Lower lobe of right lung (tissue), 2 donors: ENCODE measurements around the gene CHAF1B. TPM values are rescaled to one million over a fixed set of nuclear protein-coding genes. Genes with fewer than 3 reads are reported as not detected.
"Not testable (repeated sequence)": the region's sequence is repeated elsewhere in the genome, so short reads cannot be mapped to it uniquely, and the experiment has no call there.

ENCODE experiments used
- ATAC-seq, 2 donors: fragments of 200-7000 bp; cut with Tn5 transposase; one replicate each; pipeline ENCODE4 v1.9.1; 2020 to 2022; ENCODE audit warnings: mild to moderate bottlenecking in 2 of 2, moderate library complexity in 2 of 2
- DNase-seq: peaks from one replicate; pipeline ENCODE4 v3.0.0-alpha.2; 2020
- H3K27ac ChIP-seq: fragments of 200-600 bp; one replicate; pipeline ENCODE4 v1.8.0; 2022
- H3K27me3 ChIP-seq: fragments of 200-600 bp; one replicate; pipeline ENCODE4 v1.8.0; 2022; ENCODE audit warnings: low read depth
- H3K36me3 ChIP-seq: fragments of 200-600 bp; one replicate; pipeline ENCODE4 v1.8.0; 2022; ENCODE audit warnings: mild to moderate bottlenecking
- H3K4me1 ChIP-seq: fragments of 200-600 bp; one replicate; pipeline ENCODE4 v1.8.0; 2022
- H3K4me3 ChIP-seq: fragments of 200-600 bp; one replicate; pipeline ENCODE4 v1.8.0; 2022; ENCODE audit warnings: mild to moderate bottlenecking
- H3K9me3 ChIP-seq: fragments of 200-600 bp; one replicate; pipeline ENCODE4 v1.8.0; 2022
- intact Hi-C: fragments of 100-400 bp; cut with DNase I; formaldehyde crosslinking; loops from one replicate; pipeline ENCODE4 v1.11.0; 2022
- total RNA-seq: library from RNA; stranded (reverse); fragmentation: NEBNext Ultra II Directional; extraction: Animal tissue kit (Norgen Biotek cat#: 25700); gene quantifications from one replicate; pipeline ENCODE4 v1.2.1, GENCODE V29; 2021
- TF ChIP-seq, protein P1 (sequence below): fragments of 200-600 bp; IDR thresholded peaks from one replicate; pipeline ENCODE4 v1.8.0; 2022; ENCODE audit warnings: antibody characterized with exemption, mild to moderate bottlenecking
- donor health status: DM: no; HTN: yes; CAD: no; lungs with severe emphysema.

Gene CHAF1B
- total RNA-seq, 1 donor from 2014 or later = 1.8 TPM

GRCh38 chr21:36395353-36396111 is 10.3 kb downstream of the CHAF1B start:
- TF ChIP-seq, protein P1, sequence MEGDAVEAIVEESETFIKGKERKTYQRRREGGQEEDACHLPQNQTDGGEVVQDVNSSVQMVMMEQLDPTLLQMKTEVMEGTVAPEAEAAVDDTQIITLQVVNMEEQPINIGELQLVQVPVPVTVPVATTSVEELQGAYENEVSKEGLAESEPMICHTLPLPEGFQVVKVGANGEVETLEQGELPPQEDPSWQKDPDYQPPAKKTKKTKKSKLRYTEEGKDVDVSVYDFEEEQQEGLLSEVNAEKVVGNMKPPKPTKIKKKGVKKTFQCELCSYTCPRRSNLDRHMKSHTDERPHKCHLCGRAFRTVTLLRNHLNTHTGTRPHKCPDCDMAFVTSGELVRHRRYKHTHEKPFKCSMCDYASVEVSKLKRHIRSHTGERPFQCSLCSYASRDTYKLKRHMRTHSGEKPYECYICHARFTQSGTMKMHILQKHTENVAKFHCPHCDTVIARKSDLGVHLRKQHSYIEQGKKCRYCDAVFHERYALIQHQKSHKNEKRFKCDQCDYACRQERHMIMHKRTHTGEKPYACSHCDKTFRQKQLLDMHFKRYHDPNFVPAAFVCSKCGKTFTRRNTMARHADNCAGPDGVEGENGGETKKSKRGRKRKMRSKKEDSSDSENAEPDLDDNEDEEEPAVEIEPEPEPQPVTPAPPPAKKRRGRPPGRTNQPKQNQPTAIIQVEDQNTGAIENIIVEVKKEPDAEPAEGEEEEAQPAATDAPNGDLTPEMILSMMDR = no peak
- DNase-seq (no peak), ATAC-seq (no peak)
- H3K4me1 ChIP-seq = no peaks in the 10 kb centered on the region
- no peaks in the 10 kb centered on the region for H3K27me3 ChIP-seq
- no peak overlapping the region for H3K27ac ChIP-seq
- H3K9me3 ChIP-seq = no peaks in the 10 kb centered on the region
- H3K4me3 ChIP-seq = no peak overlapping the region
- no peaks in the 10 kb centered on the region for H3K36me3 ChIP-seq
- intact Hi-C loops = no loop called here

- Histone ChIP-seq H3K4me3 (no peak overlapping the region), H3K36me3 (no peaks in the 10 kb centered on the region), H3K27ac (no peak overlapping the region), H3K27me3 (no peaks in the 10 kb centered on the region), H3K9me3 (no peaks in the 10 kb centered on the region), H3K4me1 (no peaks in the 10 kb centered on the region)
- TF ChIP-seq, protein P1 = no peak
- ATAC-seq = no peak
- intact Hi-C loops = no loop called here
- DNase-seq = no peak
Measured at GRCh38 chr21:36396325-36396724, 11.1 kb downstream of the CHAF1B start.

DNA sequence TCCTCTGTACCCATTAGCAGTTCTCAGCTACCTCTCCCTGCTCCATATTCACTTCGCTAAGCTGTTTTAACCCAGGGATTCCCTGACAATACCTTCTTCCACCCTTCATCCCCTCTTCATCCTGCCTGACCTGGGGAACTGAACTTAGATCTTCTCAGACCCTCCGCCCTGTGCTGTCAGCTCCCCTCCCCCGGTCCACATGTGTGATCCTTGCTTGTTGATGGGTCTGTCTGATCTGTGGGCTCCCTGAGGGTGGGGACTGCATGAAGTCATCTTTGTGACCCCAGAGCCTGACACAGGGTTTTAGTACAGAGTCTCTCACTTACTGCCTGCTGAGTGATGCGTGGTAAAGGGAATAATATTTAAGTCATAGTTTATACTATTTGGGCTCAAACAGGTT is 11.8 kb downstream of the CHAF1B start:
- DNase-seq = no peak
- no peaks in the 10 kb centered on the region for H3K27me3 ChIP-seq
- intact Hi-C loops = no loop called here
- no peak overlapping the region for H3K4me3 ChIP-seq
- H3K4me1 ChIP-seq = no peaks in the 10 kb centered on the region
- TF ChIP-seq, protein P1 = no peak
- no peak overlapping the region for H3K27ac ChIP-seq
- ATAC-seq = no peak
- no peaks in the 10 kb centered on the region for H3K36me3 ChIP-seq
- H3K9me3 ChIP-seq = no peaks in the 10 kb centered on the region

GRCh38 chr21:36397606-36398005 is 12.4 kb downstream of the CHAF1B start:
- DNase-seq (no peak), ATAC-seq (no peak)
- H3K9me3 ChIP-seq = no peaks in the 10 kb centered on the region
- peaks cover 1% of the 10 kb centered on the region for H3K36me3 ChIP-seq
- H3K27ac ChIP-seq = no peak overlapping the region
- TF ChIP-seq, protein P1 = no peak
- H3K4me1 ChIP-seq = no peaks in the 10 kb centered on the region
- intact Hi-C loops = no loop called here
- no peak overlapping the region for H3K4me3 ChIP-seq
- no peaks in the 10 kb centered on the region for H3K27me3 ChIP-seq

GRCh38 chr21:36399736-36400135 is 14.5 kb downstream of the CHAF1B start:
- H3K27me3 ChIP-seq, H3K4me1 ChIP-seq, intact Hi-C loops, DNase-seq, H3K9me3 ChIP-seq, H3K27ac ChIP-seq, ATAC-seq, H3K36me3 ChIP-seq, H3K4me3 ChIP-seq: not testable (repeated sequence)

GRCh38 chr21:36400719-36401118 is 15.5 kb downstream of the CHAF1B start:
- DNase-seq = no peak
- H3K9me3 ChIP-seq = no peaks in the 10 kb centered on the region
- H3K27me3 ChIP-seq = no peaks in the 10 kb centered on the region
- no peaks in the 10 kb centered on the region for H3K4me1 ChIP-seq
- intact Hi-C loops = no loop called here
- TF ChIP-seq, protein P1 = no peak
- H3K4me3 ChIP-seq = no peak overlapping the region
- peaks cover 6% of the 10 kb centered on the region for H3K36me3 ChIP-seq
- ATAC-seq = no peak
- H3K27ac ChIP-seq = no peak overlapping the region
